HS-27A (cell line): ENCODE data around the gene C1QTNF12.

Experiments used
- DNase-seq: peaks from one replicate; pipeline ENCODE4 v3.0.0-alpha.2; 2012; ENCODE audit warnings: low read depth, missing footprints

Gene C1QTNF12

GRCh38 chr1:1240822-1241587 is 5.5 kb downstream of the C1QTNF12 start:
- no peak for DNase-seq

GRCh38 chr1:1240348-1240732 is 6.2 kb downstream of the C1QTNF12 start:
- DNase-seq = no peak

GRCh38 chr1:1239614-1240347 is 6.7 kb downstream of the C1QTNF12 start:
- no peak for DNase-seq

- no peak for DNase-seq
Observed at GRCh38 chr1:1239227-1239613, 7.3 kb downstream of the C1QTNF12 start.

- no peak for DNase-seq
Observed at GRCh38 chr1:1238702-1239178, 7.8 kb downstream of the C1QTNF12 start.

GRCh38 chr1:1237874-1238701 is 8.4 kb downstream of the C1QTNF12 start:
- no peak for DNase-seq

GRCh38 chr1:1236945-1237873 is 9.3 kb downstream of the C1QTNF12 start:
- no peak for DNase-seq

GRCh38 chr1:1236176-1236763 is 10.3 kb downstream of the C1QTNF12 start:
- DNase-seq = no peak

GRCh38 chr1:1235016-1235744 is 11.3 kb downstream of the C1QTNF12 start:
- DNase-seq = no peak

- DNase-seq = no peak
Observed at GRCh38 chr1:1234180-1234808, 12.2 kb downstream of the C1QTNF12 start.

GRCh38 chr1:1233567-1233892 is 13.0 kb downstream of the C1QTNF12 start:
- no peak for DNase-seq

- no peak for DNase-seq
Observed at GRCh38 chr1:1232796-1233566, 13.5 kb downstream of the C1QTNF12 start.

- DNase-seq = no peak
Observed at GRCh38 chr1:1232208-1232795, 14.2 kb downstream of the C1QTNF12 start, which contains the start of gene B3GALT6. Gene B3GALT6 (plus strand): TSS chr1:1232237. CDS start chr1:1232279, 42 bp downstream.

GRCh38 chr1:1231400-1232207 is 14.9 kb downstream of the C1QTNF12 start, which contains the start of gene SDF4:
Gene SDF4 (minus strand): TSS chr1:1232001. CDS start chr1:1228772, 3,229 bp downstream.
- peak; percentile 77 for DNase-seq

- DNase-seq = no peak
Observed at GRCh38 chr1:1230656-1231399, 15.7 kb downstream of the C1QTNF12 start.

- DNase-seq = no peak
Observed at GRCh38 chr1:1229770-1230169, 16.8 kb downstream of the C1QTNF12 start.
